OCI-LY7 (cell line): ENCODE measurements around the gene DNAJB11.

Experiments
- EZH2phosphoT487 ChIP-seq: fragments of 200-600 bp; sonication (generic); IDR thresholded peaks from 2 replicates; pipeline ENCODE4 v1.6.1; 2018; ENCODE audit warnings: low read depth, borderline replicate concordance, mild to moderate bottlenecking, mixed run types, antibody characterized with exemption, low read length, moderate library complexity, mixed read lengths
- TF ChIP-seq, protein P1 (sequence below): fragments of 200-600 bp; sonication (generic); conservative IDR thresholded peaks from 2 replicates; pipeline ENCODE4 v1.5.1; 2014; ENCODE audit warnings: mild to moderate bottlenecking, antibody characterized with exemption, low read length, moderate library complexity, mixed read lengths

DNA sequence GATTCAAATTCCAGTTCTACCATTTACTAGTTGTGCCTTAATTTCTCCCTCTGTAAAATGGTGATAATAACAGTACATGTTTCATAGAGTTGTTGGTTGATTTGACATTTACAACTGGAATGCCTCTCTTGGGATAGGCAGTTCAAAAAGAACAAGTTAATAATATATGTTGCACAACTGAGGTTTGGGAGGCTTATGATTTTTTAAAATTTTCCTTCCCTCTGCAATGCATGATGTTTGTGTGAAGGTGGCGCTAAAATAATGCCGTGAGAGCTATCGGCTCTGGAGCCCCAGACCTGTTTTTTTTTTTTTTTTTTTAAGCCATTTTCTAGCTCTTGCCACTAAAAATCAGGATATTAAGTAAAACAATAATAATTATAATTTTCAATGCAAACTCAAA is 18.6 kb downstream of the DNAJB11 start:
- TF ChIP-seq, protein P1, sequence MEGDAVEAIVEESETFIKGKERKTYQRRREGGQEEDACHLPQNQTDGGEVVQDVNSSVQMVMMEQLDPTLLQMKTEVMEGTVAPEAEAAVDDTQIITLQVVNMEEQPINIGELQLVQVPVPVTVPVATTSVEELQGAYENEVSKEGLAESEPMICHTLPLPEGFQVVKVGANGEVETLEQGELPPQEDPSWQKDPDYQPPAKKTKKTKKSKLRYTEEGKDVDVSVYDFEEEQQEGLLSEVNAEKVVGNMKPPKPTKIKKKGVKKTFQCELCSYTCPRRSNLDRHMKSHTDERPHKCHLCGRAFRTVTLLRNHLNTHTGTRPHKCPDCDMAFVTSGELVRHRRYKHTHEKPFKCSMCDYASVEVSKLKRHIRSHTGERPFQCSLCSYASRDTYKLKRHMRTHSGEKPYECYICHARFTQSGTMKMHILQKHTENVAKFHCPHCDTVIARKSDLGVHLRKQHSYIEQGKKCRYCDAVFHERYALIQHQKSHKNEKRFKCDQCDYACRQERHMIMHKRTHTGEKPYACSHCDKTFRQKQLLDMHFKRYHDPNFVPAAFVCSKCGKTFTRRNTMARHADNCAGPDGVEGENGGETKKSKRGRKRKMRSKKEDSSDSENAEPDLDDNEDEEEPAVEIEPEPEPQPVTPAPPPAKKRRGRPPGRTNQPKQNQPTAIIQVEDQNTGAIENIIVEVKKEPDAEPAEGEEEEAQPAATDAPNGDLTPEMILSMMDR: peak; percentile 82
- no peak for TF ChIP-seq EZH2phosphoT487
